ENCODE measurements around the gene MAN1C1.

GRCh38 chr1:25742316-25742715, 125.7 kb downstream of the MAN1C1 start:
- no peak for TF ChIP-seq CTCF (IDR thresholded peaks at IDR 0.05)
- TF ChIP-seq POLR2A (IDR thresholded peaks at IDR 0.05), result no peak
- no peak for TF ChIP-seq EP300 (IDR thresholded peaks at IDR 0.05)
